ENCODE measurements around the gene LEP. TPM values are rescaled to one million over a fixed set of nuclear protein-coding genes. Genes with fewer than 3 reads are reported as not detected.

The LEP gene
- total RNA-seq, 2 experiments from 2014 or later: not detected

DNA sequence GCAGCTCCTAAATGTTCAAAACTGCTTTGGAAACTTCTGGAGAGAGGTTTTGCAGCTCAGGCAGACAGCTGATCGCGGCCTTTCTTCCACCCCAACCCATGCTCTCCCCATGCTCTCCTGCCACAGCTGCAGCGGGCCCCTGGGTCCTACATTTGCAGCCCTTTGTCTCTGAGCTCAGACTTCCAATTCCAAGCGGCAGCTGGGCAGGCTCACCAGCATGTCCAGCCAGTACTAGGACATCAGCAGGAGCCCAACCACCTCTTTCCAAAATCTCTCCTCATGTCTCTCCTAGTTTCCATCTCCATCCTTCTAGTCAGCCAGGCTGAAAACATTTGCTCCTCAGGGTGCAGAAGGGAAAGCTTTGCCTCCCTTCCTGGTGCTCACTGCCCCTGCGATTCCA lies 6.0 kb downstream of the LEP start:
- H3K27ac ChIP-seq (ENCODE audit: low read depth, low read length, poor library complexity, severe bottlenecking): no peak overlapping the region
- no peaks in the 10 kb centered on the region for H3K9me2 ChIP-seq (ENCODE audit: insufficient read depth, low read length)
- no peaks in the 10 kb centered on the region for H3K36me3 ChIP-seq (ENCODE audit: insufficient read depth, low read length)
- no peak for DNase-seq (ENCODE audit: low spot score)
- H3K4me3 ChIP-seq (ENCODE audit: low read depth, low read length, poor library complexity, severe bottlenecking): no peak overlapping the region
- H3K9me3 ChIP-seq (ENCODE audit: low read length): no peaks in the 10 kb centered on the region
- no peak overlapping the region for H3K4me2 ChIP-seq (ENCODE audit: low read length)
- no peaks in the 10 kb centered on the region for H3K79me2 ChIP-seq (ENCODE audit: insufficient read depth, low read depth, low read length)
- intact Hi-C loops (cut with micrococcal nuclease; ENCODE audit: unreplicated experiment): no loop called here
- no peaks in the 10 kb centered on the region for H3K4me1 ChIP-seq (ENCODE audit: insufficient read depth, low read length, poor library complexity, severe bottlenecking)
- no TSS peak for BruUV-seq (replicated peaks)
- ChIA-PET CTCF (ENCODE audit: unreplicated experiment) (no interaction called here), POLR2A (interaction anchor here (0.6 kb wide), 2 partner anchors 29 to 199 kb away, joined by 3 to 7 read pairs; no protein-coding TSS in a partner anchor)
- no peaks in the 10 kb centered on the region for H4K20me1 ChIP-seq (ENCODE audit: insufficient read depth, low read length)
- H2AFZ ChIP-seq (ENCODE audit: low read length): no peak overlapping the region
- TF ChIP-seq, protein P1, sequence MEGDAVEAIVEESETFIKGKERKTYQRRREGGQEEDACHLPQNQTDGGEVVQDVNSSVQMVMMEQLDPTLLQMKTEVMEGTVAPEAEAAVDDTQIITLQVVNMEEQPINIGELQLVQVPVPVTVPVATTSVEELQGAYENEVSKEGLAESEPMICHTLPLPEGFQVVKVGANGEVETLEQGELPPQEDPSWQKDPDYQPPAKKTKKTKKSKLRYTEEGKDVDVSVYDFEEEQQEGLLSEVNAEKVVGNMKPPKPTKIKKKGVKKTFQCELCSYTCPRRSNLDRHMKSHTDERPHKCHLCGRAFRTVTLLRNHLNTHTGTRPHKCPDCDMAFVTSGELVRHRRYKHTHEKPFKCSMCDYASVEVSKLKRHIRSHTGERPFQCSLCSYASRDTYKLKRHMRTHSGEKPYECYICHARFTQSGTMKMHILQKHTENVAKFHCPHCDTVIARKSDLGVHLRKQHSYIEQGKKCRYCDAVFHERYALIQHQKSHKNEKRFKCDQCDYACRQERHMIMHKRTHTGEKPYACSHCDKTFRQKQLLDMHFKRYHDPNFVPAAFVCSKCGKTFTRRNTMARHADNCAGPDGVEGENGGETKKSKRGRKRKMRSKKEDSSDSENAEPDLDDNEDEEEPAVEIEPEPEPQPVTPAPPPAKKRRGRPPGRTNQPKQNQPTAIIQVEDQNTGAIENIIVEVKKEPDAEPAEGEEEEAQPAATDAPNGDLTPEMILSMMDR (conservative IDR thresholded peaks at IDR 0.05; ENCODE audit: low read length): no peak
- TF ChIP-seq EZH2phosphoT487 (IDR thresholded peaks at IDR 0.05; ENCODE audit: borderline replicate concordance, low read depth, low read length): no peak

DNA sequence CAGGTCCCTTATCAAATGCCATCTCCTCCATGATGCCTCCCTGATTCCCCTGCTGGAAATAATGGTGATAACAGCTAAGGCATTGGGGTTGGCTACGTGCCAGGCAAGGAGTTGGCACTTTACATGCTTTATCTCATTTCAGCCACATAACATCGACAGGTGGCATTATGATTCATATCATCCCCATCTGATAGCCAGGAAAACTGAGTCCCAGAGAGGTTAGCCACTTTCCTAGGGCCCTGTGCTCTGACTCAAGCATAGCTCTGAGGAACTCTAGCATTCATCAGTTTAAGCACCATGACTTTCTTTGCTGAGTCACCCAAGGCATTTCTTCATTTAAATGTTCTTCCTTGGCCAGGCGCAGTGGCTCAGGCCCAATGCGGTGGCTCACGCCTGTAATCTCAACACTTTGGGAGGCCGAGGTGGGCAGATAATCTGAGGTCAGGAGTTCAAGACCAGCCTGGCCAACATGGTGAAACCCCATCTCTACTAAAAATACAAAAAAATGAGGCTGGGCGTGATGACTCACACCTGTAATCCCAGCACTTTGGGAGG lies 6.6 kb downstream of the LEP start:
- no peak overlapping the region for H3K4me3 ChIP-seq (ENCODE audit: low read depth, low read length, poor library complexity, severe bottlenecking)
- H3K27ac ChIP-seq (ENCODE audit: low read depth, low read length, poor library complexity, severe bottlenecking): no peak overlapping the region
- no peaks in the 10 kb centered on the region for H3K4me1 ChIP-seq (ENCODE audit: insufficient read depth, low read length, poor library complexity, severe bottlenecking)
- intact Hi-C loops (cut with micrococcal nuclease; ENCODE audit: unreplicated experiment): no loop called here
- no peak for TF ChIP-seq EZH2phosphoT487 (IDR thresholded peaks at IDR 0.05; ENCODE audit: borderline replicate concordance, low read depth, low read length)
- TF ChIP-seq, protein P1 (conservative IDR thresholded peaks at IDR 0.05; ENCODE audit: low read length): no peak
- H3K79me2 ChIP-seq (ENCODE audit: insufficient read depth, low read depth, low read length): no peaks in the 10 kb centered on the region
- no peak for DNase-seq (ENCODE audit: low spot score)
- no peak overlapping the region for H2AFZ ChIP-seq (ENCODE audit: low read length)
- no peaks in the 10 kb centered on the region for H3K36me3 ChIP-seq (ENCODE audit: insufficient read depth, low read length)
- ChIA-PET POLR2A (no interaction called here), CTCF (ENCODE audit: unreplicated experiment) (no interaction called here)
- no TSS peak for BruUV-seq (replicated peaks)
- H3K9me2 ChIP-seq (ENCODE audit: insufficient read depth, low read length): no peaks in the 10 kb centered on the region
- H3K4me2 ChIP-seq (ENCODE audit: low read length): no peak overlapping the region
- no peaks in the 10 kb centered on the region for H3K9me3 ChIP-seq (ENCODE audit: low read length)
- H4K20me1 ChIP-seq (ENCODE audit: insufficient read depth, low read length): no peaks in the 10 kb centered on the region

DNA sequence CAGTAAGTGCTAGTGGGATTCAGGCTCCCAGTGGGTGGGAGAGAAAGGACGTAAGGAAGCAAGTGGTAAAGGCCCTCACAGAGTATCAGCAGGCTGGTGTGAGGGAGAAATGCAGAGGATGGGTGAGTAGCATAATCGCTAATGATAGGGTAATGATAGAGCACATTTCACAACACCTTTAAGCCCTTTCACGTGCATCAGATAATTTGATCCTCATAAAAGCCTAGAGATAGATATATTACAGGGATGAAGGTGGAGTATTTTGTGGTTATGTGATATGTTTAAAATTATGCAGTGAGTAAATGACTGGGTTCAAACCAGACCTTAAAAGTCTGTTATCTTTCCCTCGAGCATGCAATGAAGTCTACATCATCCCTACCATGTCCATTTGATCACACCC lies 10.3 kb downstream of the LEP start:
- DNase-seq (ENCODE audit: low spot score): no peak

More for the DNA sequence above, 10.3 kb downstream of the LEP start:
- Histone ChIP-seq H2AFZ (ENCODE audit: low read length) (no peak overlapping the region), H3K9me3 (ENCODE audit: low read length) (no peaks in the 10 kb centered on the region), H3K9me2 (ENCODE audit: insufficient read depth, low read length) (no peaks in the 10 kb centered on the region), H3K4me3 (ENCODE audit: low read depth, low read length, poor library complexity, severe bottlenecking) (no peak overlapping the region), H3K4me1 (ENCODE audit: insufficient read depth, low read length, poor library complexity, severe bottlenecking) (no peaks in the 10 kb centered on the region), H3K27ac (ENCODE audit: low read depth, low read length, poor library complexity, severe bottlenecking) (no peak overlapping the region), H3K79me2 (ENCODE audit: insufficient read depth, low read depth, low read length) (no peaks in the 10 kb centered on the region), H4K20me1 (ENCODE audit: insufficient read depth, low read length) (no peaks in the 10 kb centered on the region), H3K4me2 (ENCODE audit: low read length) (no peak overlapping the region), H3K36me3 (ENCODE audit: insufficient read depth, low read length) (no peaks in the 10 kb centered on the region)
- intact Hi-C loops (cut with micrococcal nuclease; ENCODE audit: unreplicated experiment): no loop called here
- TF ChIP-seq, protein P1 (conservative IDR thresholded peaks at IDR 0.05; ENCODE audit: low read length): no peak
- ChIA-PET CTCF (ENCODE audit: unreplicated experiment) (no interaction called here), POLR2A (no interaction called here)
- BruUV-seq (replicated peaks): no TSS peak

Data from OCI-LY7 (cell line).